HUDEP-2 (cell line): ENCODE data around the gene APMAP.
"Not testable (repeated sequence)": the region's sequence is repeated elsewhere in the genome, so short reads cannot be mapped to it uniquely, and the experiment has no call there.

Experiments used
- DNase-seq, 76 experiments: peaks; one replicate each; lab custom pipeline; 2025; ENCODE audit not compliant: unreplicated experiment in 76 of 76; lab: John Stamatoyannopoulos, UW

Gene APMAP

DNA sequence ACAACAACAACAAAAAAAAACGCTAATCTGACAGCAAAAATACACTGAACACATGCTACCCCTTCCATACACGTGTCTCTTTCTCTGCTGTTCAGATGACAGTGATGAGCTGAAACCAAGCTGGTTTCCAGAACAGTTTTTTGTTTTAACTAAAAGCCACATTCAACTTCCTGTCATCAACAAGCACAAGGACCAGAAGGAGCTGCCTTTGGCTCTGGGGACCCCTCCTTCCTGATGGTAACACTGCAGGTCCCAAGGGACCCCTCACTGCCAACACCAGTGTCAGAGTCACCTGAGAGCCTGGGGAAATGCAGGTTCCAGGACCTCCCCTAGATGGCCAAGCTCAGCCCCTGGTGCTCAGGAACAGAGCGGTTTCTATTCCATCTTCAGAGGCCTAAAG is 37.5 kb downstream of the APMAP start:
- DNase-seq = no peak

DNA sequence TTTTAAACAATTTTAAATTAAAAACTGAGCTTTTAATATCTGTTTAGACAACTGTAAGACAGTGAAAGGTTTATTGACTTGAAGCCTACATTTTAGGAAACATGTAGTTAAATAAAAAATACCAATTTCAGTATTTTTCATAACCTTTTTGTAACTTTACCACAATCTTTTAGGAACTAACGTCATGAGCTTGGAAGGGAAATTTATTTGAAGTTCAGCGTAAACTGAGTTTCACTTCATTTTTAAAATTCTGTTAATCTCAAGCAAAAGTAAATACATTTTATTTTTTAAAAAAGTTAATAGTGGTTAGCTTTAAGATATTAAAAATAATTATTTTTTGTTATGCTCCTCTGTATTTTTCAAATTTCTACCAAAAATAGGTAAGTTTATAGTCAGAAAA is 38.0 kb downstream of the APMAP start:
- no peak for DNase-seq

DNA sequence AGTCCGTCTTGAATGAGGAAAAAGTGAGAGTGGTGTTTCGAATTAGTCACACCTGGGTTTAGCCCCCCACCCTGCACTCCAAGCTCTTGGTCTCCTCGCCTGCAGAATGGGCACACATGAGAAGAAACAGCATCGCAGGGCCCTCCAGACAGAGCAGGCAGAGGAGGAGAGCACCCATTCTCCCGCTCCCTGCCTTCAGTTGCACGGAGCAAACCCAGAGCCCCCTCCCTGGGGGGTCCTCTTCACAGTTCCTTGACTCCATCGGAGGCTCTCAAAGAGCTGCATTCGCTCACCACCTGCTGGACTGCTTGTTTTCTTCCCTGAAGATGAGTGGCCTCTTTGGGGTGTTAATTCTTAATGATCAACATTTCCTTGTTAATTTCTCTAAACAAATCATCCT is 38.4 kb downstream of the APMAP start:
- DNase-seq = no peak

DNA sequence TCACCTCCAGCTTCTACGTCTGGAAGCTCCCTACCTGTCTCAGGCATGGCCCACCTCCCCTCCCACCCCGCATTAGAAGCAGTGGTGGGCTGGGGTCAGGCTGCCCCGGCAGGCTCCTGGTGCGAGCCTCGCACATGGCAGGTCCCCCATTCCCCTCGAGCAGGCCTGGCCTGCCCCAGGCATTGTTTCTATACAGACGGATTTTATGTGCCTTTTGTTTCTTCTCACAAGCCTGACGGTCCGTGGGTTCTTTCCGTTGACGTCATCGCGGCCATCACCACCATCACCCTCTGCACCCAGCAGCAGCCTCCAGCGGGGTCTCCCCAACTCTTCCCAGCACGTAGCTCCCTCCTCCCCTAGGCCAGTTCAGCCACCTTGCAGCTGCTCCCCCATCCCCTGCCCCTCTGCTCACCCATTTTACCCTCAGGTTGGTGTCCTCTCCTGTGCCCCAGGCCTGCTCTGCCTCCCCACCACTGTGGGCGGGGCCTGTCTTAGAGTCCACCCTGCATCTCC is 38.9 kb downstream of the APMAP start:
- no peak for DNase-seq

DNA sequence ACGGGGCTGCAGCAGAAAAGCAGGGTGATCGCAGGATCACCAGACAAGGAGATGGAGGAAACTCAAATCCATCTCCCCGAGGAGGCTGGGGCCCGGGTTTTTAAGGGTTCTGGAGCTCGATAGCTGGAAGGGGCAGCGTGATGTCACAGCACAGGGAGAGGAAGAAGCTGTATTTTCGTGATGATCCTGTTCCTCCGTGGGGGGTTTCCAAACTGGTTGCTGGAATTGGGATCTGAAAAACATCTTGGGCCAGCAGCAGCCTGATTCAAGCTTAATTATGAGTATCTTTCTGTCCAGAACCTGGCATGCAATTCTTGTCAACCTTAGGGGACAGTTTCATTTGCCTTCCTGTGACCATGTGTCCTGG is 39.4 kb downstream of the APMAP start:
- no peak for DNase-seq

DNA sequence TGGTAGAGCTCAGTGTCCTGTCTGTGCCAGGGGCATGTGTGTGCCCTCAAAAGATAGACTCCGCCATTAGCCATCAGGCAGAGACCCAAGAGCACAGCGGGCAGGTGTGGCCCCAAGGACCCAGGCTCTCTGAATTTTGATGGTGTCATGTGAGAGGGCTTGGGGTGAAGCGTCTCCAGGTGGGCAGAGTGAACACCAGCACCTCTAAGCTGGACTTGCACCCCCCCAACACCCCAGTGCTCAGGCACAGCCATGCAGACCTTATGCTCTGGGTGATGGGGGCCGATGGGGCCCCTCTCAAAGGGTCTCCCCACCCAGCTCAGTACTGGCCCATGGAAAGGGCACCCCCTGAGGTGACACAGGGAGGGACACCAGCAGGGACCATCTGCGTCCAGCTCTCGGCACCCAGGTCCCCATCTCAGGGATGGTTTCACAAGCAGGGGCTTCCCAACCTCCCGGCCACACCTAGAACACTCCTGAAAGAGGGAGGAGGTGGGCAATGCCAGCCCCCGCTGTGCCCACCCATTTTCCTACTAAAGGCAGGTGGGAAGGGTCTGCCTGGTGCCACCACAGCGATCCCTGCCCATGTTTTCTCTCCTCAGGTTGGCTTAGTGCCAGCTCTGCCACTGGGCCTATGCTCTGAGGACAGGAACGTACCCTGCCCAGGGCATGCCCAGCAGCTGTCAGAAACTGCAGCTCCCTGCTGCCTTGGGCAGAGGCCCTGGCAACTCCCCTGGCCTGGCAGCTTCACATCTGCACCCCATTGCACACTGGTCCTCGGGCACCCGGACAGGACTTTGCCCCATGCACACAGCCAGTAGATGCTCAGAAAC is 40.0 kb downstream of the APMAP start:
- no peak for DNase-seq

DNA sequence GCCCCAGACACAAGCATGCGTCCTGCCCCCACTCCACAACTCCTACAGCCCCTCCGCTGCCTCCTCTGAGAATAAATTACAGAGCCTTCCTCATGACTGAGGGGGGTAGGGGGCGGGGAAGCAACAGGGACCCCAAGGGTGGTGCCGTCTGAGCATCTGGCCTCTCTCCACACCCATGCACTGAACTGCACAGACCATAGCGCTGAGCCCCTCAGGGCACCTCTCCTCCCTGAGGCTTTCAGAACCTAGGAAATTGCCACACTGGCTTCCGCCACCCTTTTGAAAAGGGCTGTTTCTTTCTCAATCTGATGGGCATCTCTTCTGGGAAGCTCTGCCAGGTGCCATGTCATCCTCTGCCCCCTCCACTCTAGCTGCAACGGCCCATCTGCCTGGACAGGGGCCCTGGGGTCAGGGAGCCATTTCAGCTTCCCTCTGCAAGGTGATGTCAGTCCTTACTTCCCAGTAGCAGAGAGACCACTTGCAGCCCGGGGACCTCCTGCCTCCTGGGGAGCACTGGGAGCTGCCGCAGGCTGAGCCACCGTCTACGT is 40.9 kb downstream of the APMAP start:
- no peak for DNase-seq

DNA sequence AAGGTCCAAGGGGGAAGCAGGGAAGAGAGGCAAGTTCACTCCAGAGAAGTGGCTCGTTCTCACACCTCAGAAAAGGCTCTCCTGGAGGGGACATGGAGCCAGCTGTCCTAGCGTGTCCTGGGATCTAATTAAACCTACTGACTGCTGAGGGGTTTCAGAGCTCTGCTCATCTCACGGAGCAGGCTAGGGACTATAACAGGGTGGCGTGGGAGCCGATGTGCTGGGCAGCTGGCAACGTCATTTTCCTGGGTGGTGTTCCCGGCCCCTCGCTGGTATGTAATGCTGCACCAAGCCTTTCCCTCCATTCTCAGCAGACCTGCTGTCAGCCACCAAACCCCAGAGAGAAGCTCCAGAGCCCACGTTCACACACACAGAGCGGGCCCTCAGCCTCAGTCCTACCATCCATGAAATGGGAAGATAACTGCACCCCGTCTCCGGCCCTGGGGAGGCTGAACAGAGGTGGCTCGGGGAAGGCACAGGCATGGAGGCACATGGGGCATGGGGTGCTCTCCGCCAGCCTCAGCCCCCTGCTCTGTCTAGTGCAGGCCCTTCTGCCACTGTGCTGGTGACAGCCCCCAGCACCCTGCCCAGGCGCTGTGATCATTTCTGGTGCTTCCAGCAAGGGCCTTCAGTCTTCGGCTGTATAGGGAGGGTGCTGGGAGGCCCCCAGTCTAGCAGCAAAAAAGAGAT is 41.6 kb downstream of the APMAP start:
- DNase-seq = no peak

DNA sequence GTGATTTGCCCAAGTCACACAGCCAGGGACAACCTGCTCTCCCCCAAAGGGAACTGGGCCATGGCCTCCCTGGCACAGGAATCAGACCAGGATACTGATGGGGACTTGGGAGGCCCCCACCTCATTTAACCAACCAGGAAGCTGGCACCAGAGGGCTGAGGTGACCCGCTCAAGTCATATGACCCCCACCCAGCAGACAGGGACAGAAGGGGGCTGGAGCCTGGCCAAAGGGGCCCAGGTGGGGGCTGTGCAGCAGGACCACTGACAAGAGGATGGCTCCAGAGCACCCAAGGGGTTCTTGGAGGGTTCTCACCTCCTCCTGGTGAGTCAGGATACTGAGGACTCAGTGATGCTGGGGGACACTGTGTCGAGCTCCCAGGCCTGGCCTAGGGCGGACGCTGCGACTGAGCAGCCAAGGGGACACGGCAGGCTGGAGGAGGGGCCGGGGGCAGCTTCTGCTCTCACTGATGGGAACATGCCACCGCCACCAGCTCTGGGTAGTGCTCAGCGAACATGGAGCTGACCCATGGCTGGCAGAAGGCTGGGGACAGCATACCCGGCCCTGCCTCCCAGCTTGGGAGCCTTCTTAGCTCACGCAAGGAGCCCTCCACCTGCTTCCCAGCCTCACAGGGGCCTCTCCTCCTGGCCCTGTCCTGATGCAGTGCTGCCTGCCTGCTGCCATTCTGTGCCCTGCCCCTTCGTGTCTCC is 42.3 kb downstream of the APMAP start:
- no peak for DNase-seq

DNA sequence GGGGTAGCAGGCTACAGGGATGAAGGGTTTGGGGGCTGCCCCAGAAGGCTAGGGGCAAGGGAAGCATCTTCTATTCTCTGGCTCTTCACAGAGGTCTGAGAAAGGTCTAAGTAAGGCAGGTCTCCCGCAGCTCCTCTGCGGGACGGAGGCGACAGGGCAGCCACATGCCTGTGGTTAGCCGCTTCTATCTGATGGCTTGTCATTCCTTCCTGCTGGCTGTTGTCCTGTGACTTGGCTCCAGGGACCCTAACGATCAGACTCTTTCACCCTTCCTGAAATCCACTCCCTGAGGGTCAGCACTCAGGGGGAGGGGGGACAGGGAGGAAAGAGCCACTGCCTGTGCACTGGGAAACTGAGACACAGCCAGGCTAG is 42.8 kb downstream of the APMAP start:
- DNase-seq = peak in 17 of 76 experiments; percentile 5 to 63 (median 21)

DNA sequence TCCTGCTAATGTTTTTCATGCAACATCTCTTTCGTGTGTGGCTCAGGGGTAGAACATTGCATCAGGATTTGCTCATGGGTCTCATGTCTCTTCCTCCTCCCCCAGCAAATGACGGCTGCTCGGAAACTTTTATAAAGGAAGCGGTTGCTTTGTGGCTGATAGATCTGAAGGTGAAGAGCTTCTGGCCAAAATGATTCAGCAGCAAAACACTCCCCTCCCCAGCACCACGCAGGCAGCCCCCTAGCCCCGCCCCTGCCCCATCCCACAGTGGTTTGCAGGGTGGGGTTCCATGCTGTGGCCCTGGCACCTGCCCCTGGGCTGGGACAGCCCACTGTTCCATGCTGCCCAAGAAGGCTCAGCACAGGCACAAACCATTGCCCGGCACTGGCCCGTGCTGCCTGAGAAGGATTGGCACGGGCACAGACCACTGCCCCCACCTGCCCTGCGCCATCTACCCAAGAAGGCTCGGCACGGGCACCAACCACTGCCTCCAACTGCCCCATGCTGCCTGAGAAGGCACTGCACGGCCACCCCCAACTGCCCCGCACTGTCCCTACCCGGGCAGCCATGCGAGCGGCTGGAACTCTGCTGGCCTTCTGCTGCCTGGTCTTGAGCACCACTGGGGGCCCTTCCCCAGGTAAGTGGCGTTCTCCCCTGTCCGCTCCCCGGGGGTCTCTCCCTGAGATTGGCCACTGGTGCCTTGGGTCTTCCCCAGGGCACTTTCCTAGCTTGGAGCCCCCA is 43.4 kb downstream of the APMAP start, which contains the start of gene CST7:
CST7 (plus strand) TSS at position 331 of the 741 bp plus-strand sequence; CDS start at position 568, 237 bp downstream.
- DNase-seq = peak in 36 of 76 experiments; percentile 4 to 79 (median 34)

DNA sequence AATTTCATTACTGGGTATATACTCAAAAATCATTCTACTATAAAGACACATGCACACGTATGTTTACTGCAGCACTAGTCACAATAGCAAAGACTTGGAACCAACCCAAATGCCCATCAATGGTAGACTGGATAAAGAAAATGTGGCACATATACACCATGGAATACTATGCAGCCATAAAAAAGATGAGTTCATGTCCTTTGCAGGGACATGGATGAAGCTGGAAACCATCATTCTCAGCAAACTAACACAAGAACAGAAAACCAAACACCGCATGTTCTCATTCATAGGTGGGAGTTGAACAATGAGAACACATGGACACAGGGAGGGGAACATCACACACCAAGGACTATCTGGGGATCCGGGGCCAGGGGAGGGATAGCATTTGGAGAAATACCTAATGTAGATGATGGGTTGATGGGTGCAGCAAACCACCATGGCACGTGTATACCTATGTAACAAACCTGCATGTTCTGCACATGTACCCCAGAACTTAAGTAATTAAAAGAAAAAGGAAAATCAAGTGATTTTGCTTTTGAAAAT is 44.1 kb downstream of the APMAP start:
- DNase-seq = not testable (repeated sequence)

DNA sequence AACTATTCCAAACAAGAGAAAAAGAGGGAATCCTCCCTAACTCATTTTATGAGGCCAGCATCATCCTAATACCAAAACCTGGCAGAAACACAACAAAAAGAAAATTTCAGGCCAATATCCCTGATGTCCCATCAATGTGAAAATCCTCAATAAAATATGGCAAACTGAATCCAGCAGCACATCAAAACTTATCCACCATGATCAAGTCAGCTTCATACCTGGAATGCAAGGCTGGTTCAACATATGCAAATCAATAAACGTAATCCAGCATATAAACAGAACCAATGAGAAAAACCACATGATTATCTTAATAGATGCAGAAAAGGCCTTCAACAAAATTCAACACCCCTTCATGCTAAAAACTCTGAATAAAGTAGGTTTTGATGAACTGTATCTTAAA is 46.2 kb downstream of the APMAP start:
- not testable (repeated sequence) for DNase-seq

DNA sequence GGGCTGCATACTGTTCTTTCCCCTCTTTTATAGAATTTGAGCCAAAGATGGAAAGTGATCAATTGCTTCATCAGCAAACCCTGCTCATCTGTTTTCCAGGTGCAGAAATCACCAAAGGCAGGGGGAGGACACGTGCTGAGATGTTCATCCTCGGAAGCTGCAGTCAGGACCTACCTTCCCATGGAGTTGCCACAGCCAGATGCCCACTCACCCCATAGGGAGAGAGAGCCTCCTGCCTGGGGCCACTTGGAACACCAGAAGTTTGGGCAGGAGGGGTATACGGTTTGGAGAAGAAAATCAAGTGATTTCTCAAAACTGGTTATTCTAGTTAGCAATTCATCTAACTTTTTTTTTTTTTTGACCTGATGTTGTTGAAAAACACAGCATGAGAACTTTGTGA is 48.8 kb downstream of the APMAP start:
- DNase-seq = no peak

DNA sequence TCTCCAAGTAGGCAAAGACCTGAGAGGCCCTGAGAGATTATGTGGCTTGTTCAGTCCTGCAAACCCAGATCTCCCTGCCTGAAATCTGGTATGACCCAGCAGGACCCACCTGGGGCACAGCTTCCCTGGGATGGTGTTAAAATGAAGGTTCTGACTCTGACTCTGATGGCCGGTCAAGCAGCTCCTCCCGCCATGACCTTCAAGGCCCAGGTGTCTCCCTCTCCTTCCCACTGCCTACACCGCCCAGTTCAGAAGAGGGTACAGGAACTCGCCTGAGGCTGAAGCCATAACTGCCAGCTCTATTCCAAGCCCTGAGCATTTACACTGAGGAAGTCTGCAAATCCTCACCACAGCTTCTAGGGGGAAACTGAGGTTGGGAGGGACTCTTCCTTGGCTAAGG is 49.4 kb downstream of the APMAP start:
- no peak for DNase-seq

DNA sequence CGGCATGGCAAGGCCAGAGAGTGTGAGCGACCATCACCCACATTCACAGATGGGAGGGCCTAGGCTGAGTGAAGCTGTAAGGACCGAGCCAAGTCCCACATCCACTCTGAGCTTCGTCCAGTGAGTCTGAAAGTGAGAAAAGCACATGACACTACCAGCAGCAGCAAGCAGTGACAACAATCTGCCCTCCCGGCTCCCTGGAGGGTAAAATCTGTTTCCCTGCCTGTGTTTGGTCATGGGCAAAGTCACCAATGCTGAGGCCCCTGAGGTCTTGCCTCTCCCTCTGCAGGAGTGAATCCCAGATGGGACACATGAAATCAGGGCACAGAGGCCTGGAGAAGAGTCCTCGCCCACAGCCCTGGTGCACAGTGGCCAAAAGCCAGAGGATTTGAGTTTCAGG is 49.9 kb downstream of the APMAP start:
- DNase-seq = no peak

DNA sequence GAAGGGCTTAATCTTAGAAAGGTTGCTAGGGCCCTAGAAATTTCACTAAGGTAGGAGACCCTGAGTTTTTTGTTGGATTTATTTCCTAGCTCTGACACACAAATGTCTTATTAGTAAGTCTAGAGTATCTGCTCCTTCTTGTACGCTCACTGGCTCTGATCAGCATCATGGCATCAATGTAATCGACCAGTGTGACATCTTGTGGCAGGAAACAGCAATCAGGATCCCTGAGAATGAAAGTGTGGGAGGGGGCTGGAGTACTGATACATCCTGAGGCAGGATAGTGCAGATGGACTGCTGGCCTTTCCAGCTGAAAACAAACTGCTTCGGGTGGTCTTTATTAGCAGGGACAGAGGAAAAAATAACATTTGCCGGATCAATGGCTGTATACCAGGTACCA is 53.5 kb downstream of the APMAP start:
- DNase-seq = no peak

DNA sequence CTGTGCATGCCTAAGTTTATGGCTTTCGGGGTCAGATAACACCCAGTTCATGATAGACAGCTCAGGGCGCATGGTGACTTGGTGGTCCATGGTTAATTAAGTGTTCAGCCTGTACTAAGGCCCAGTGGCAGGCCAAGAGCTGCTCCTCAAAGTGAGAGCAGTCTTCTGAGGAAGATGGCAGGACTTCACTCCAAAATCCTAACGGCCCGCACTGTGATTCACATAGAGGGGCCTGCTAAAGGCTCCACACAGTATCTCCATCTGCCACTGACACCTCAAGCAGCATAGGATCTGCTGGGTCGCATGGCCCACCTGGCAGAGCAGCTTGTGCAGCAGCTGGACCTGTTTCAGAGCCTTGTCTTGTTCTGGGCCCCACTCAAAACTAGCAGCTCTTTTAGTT is 54.1 kb downstream of the APMAP start:
- no peak for DNase-seq

DNA sequence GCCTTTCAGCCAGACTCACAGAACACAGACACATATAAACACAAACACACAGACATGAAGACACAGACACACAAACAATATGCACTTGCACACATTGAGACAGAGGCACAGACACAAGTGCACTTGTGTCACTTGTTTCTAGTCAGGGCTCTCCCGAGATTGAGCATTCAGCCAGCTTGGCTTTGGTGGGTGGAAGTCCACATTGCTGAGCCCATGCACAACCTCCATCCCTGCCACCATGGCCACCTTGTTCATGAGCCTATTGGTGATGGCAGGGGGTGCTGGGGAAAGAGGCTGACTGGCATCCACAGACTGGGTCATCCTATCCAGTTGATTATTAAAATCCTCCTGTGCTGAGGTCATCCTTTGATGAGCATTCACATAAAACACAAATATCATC is 55.0 kb downstream of the APMAP start:
- no peak for DNase-seq
